NCI-H187 treated with DMSO at 0.1 percent for 48 hours (cell line): Measurements from ENCODE around the gene RUSF1.
"Not testable (repeated sequence)": the region's sequence is repeated elsewhere in the genome, so short reads cannot be mapped to it uniquely, and the experiment has no call there.

Experiments used
- DNase-seq: peaks from one replicate; lab custom pipeline; 2025; lab: John Stamatoyannopoulos, UW

RUSF1 gene

GRCh38 chr16:31517800-31518402 lies 9.7 kb upstream of the RUSF1 start:
- DNase-seq, result no peak

- DNase-seq, result no peak
These were observed 5.7 kb upstream of the RUSF1 start for GRCh38 chr16:31513884-31514283.

GRCh38 chr16:31513126-31513525 lies 4.9 kb upstream of the RUSF1 start:
- no peak for DNase-seq

- DNase-seq, result no peak
These were observed 560 bp upstream of the RUSF1 start for GRCh38 chr16:31508706-31509195.

GRCh38 chr16:31507617-31507928 lies 618 bp downstream of the RUSF1 start:
- no peak for DNase-seq

GRCh38 chr16:31505483-31505882 lies 2.7 kb downstream of the RUSF1 start:
- no peak for DNase-seq

- no peak for DNase-seq
These were observed 4.0 kb downstream of the RUSF1 start for GRCh38 chr16:31504159-31504558.

GRCh38 chr16:31503555-31503954 lies 4.6 kb downstream of the RUSF1 start:
- DNase-seq, result not testable (repeated sequence)

GRCh38 chr16:31502981-31503380 lies 5.2 kb downstream of the RUSF1 start:
- DNase-seq, result no peak

GRCh38 chr16:31501966-31502348 lies 6.2 kb downstream of the RUSF1 start:
- no peak for DNase-seq

GRCh38 chr16:31501226-31501965 lies 6.8 kb downstream of the RUSF1 start:
- no peak for DNase-seq

GRCh38 chr16:31499928-31500327 lies 8.3 kb downstream of the RUSF1 start:
- DNase-seq, result no peak

- no peak for DNase-seq
These were observed 9.7 kb downstream of the RUSF1 start for GRCh38 chr16:31498493-31498892.

GRCh38 chr16:31496670-31497069 lies 11.5 kb downstream of the RUSF1 start:
- DNase-seq, result no peak

GRCh38 chr16:31493506-31494125 lies 14.6 kb downstream of the RUSF1 start:
- DNase-seq, result no peak

GRCh38 chr16:31491778-31492418 lies 16.3 kb downstream of the RUSF1 start:
- no peak for DNase-seq

- no peak for DNase-seq
These were observed 18.3 kb downstream of the RUSF1 start for GRCh38 chr16:31489616-31490584.

- no peak for DNase-seq
These were observed 19.0 kb downstream of the RUSF1 start for GRCh38 chr16:31489298-31489564.

- no peak for DNase-seq
These were observed 19.5 kb downstream of the RUSF1 start for GRCh38 chr16:31488468-31489297.

- no peak for DNase-seq
These were observed 20.3 kb downstream of the RUSF1 start for GRCh38 chr16:31487720-31488467.
